Measurements from ENCODE around the gene F5. TPM values are rescaled to one million over a fixed set of nuclear protein-coding genes. Genes with fewer than 3 reads are reported as not detected.
A peak's percentile ranks its signal among the peaks of the same experiment; 100 is the strongest.

Gene F5
- total and polyA plus RNA-seq, 2 of the 13 experiments (the other 11 are each of a cell fraction or from before 2014, with no cell fraction given) = 38.3 to 64.0 TPM

DNA sequence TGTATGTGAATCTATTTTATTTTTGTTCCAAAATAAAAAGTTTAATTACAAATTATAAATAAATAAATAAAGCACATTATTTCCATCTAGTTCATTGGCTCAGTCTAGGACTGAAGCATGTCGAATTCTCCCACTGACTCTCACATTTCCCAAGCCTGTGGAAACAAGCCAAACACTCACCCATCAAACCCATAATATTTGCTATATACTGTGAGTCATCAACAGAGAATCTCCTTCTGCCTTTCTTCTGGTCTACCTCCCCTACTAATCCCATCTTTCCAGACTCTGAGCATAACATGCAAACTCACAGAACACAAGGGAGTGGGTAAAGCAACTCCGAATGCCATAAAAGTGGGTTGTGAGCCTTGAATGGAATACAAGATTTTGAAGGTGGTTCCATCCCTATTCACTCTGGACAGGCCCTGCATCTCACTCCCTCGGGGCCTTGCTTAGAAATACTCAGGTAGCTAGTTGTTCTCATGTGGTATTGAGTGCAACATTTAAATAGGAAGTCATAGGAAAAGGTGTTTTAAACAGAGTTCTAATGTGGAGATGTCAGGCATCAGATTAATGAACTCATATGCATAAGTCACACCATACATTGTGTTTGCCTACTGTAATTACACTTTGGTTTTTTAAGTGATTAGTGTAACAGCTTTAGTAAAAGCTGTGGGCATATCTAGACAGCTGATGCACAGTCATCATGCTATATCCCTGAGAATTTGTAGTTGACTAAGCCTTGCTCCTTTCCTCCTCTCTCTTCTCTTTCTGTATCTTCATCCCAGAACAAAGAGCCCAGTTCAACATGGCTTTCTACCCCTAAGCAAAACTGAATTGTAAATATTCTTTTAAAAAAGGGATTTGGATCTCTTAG lies 47.0 kb downstream of the F5 start:
- no peak; the same call in 2 of the 3 replicates for ATAC-seq
- 97% methylated on average over 3 of the region's 3 CpGs for WGBS (ENCODE audit: low lambda C conversion rate)
- Histone ChIP-seq H3K27me3 (ENCODE audit: control insufficient read depth in 1 of 2, insufficient read depth in 2 of 2, low read length in 2 of 2) (no peaks in the 10 kb centered on the region), H3K36me3 (replicated peaks in 1 of 2; ENCODE audit: control insufficient read depth in 1 of 2, insufficient read depth in 2 of 2, low read length in 2 of 2) (peaks cover 20 to 75% of the 10 kb centered on the region in 2 experiments), H4K20me1 (ENCODE audit: insufficient read depth, low read length) (no peaks in the 10 kb centered on the region), H3K9ac (ENCODE audit: insufficient read depth, low read depth, low read length) (no peak overlapping the region), H3K4me2 (ENCODE audit: low read depth, low read length) (no peak overlapping the region), H3K79me2 (ENCODE audit: insufficient read depth, low read length) (no peaks in the 10 kb centered on the region), H2AFZ (ENCODE audit: low read length) (no peak overlapping the region), H3K4me3 (replicated peaks in 1 of 3; ENCODE audit: insufficient read depth in 1 of 3, low read depth in 2 of 3, low read length in 3 of 3) (no peak overlapping the region), H3K27ac (ENCODE audit: extremely low read length, insufficient read depth, low read length) (no peak overlapping the region), H3K4me1 (ENCODE audit: insufficient read depth, low read length) (no peaks in the 10 kb centered on the region), H3K9me3 (ENCODE audit: low read length) (no peaks in the 10 kb centered on the region)
- no TSS peak for BruUV-seq (replicated peaks)
- FAIRE-seq = no peak
- peak; percentile 23 for DNase-seq (ENCODE audit: low spot score)
- TF ChIP-seq RBM22 (optimal IDR thresholded peaks at IDR 0.05; ENCODE audit: low read length) (peak; percentile 45), AGO2 (optimal IDR thresholded peaks at IDR 0.05; ENCODE audit: low read depth, low read length) (peak; percentile 16), NFKB2 (CRISPR knock-in tag; IDR thresholded peaks at IDR 0.05; ENCODE audit: borderline replicate concordance) (no peak)
- intact Hi-C loops (cut with micrococcal nuclease; ENCODE audit: unreplicated experiment) = no loop called here
- POLR2A ChIA-PET = no interaction called here
- in situ Hi-C loops (cut with HindIII; ENCODE audit: extremely low pct_ligation_motif_present, low pct_unique_long_range_greater_than_20kb) = no loop called here
- CTCF ChIA-PET (ENCODE audit: low intra/inter-chr PET ratio, low total read pairs) = no interaction called here

DNA sequence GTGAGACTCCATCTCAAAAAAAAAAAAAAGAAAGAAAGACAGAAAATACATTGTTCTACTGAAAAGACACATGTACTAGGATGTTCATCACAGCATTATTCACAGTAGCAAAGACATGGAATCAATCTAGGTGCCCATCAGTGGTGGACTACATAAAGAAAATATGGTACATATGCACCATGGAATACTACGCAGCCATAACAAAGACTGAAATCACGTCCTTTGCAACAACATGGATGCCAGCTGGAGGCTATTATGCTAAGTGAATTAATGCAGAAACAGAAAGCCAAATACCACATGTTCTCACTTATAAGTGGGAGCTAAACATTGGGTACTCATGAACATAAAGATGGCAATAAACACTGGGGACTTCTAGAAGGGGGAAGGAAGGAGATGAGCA lies 51.6 kb downstream of the F5 start:
- POLR2A ChIA-PET = no interaction called here
- 97% methylated on average over 2 of the region's 2 CpGs for WGBS (ENCODE audit: low lambda C conversion rate)
- no TSS peak for BruUV-seq (replicated peaks)

More for the DNA sequence above, 51.6 kb downstream of the F5 start:
- intact Hi-C loops (cut with micrococcal nuclease; ENCODE audit: unreplicated experiment) = no loop called here
- H3K36me3 ChIP-seq (replicated peaks in 1 of 2; ENCODE audit: control insufficient read depth in 1 of 2, insufficient read depth in 2 of 2, low read length in 2 of 2) = peaks cover 10 to 60% of the 10 kb centered on the region in 2 experiments
- no peak overlapping the region for H2AFZ ChIP-seq (ENCODE audit: low read length)
- H3K79me2 ChIP-seq (ENCODE audit: insufficient read depth, low read length) = no peaks in the 10 kb centered on the region
- no peak overlapping the region for H3K4me3 ChIP-seq (replicated peaks in 1 of 3; ENCODE audit: insufficient read depth in 1 of 3, low read depth in 2 of 3, low read length in 3 of 3)
- ATAC-seq = no peak
- DNase-seq (ENCODE audit: low spot score) = no peak
- H3K27me3 ChIP-seq (ENCODE audit: control insufficient read depth in 1 of 2, insufficient read depth in 2 of 2, low read length in 2 of 2) = no peaks in the 10 kb centered on the region
- no peak overlapping the region for H3K9ac ChIP-seq (ENCODE audit: insufficient read depth, low read depth, low read length)
- no peaks in the 10 kb centered on the region for H3K9me3 ChIP-seq (ENCODE audit: low read length)
- no peak overlapping the region for H3K27ac ChIP-seq (ENCODE audit: extremely low read length, insufficient read depth, low read length)
- CTCF ChIA-PET (ENCODE audit: low intra/inter-chr PET ratio, low total read pairs) = no interaction called here
- TF ChIP-seq ZFP1 (CRISPR knock-in tag; IDR thresholded peaks at IDR 0.05) (no peak), REL (CRISPR knock-in tag; conservative IDR thresholded peaks at IDR 0.05) (no peak), CCAR2 (optimal IDR thresholded peaks at IDR 0.05; ENCODE audit: low read depth, low read length) (no peak), SYNCRIP (IDR thresholded peaks at IDR 0.05; ENCODE audit: insufficient read depth, low read depth, low read length) (no peak), RORA (CRISPR knock-in tag; IDR thresholded peaks at IDR 0.05) (no peak), ZBTB21 (CRISPR knock-in tag; IDR thresholded peaks at IDR 0.05) (no peak)
- TF ChIP-seq, protein P1, sequence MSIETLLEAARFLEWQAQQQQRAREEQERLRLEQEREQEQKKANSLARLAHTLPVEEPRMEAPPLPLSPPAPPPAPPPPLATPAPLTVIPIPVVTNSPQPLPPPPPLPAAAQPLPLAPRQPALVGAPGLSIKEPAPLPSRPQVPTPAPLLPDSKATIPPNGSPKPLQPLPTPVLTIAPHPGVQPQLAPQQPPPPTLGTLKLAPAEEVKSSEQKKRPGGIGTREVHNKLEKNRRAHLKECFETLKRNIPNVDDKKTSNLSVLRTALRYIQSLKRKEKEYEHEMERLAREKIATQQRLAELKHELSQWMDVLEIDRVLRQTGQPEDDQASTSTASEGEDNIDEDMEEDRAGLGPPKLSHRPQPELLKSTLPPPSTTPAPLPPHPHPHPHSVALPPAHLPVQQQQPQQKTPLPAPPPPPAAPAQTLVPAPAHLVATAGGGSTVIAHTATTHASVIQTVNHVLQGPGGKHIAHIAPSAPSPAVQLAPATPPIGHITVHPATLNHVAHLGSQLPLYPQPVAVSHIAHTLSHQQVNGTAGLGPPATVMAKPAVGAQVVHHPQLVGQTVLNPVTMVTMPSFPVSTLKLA (IDR thresholded peaks at IDR 0.05) = no peak
- TF ChIP-seq, protein P2, sequence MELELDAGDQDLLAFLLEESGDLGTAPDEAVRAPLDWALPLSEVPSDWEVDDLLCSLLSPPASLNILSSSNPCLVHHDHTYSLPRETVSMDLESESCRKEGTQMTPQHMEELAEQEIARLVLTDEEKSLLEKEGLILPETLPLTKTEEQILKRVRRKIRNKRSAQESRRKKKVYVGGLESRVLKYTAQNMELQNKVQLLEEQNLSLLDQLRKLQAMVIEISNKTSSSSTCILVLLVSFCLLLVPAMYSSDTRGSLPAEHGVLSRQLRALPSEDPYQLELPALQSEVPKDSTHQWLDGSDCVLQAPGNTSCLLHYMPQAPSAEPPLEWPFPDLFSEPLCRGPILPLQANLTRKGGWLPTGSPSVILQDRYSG (CRISPR knock-in tag; IDR thresholded peaks at IDR 0.05) = no peak
- FAIRE-seq = no peak
- no peaks in the 10 kb centered on the region for H3K4me1 ChIP-seq (ENCODE audit: insufficient read depth, low read length)
- no peak overlapping the region for H3K4me2 ChIP-seq (ENCODE audit: low read depth, low read length)
- H4K20me1 ChIP-seq (ENCODE audit: insufficient read depth, low read length) = no peaks in the 10 kb centered on the region; the same call in 1 of the 2 replicates
- in situ Hi-C loops (cut with HindIII; ENCODE audit: extremely low pct_ligation_motif_present, low pct_unique_long_range_greater_than_20kb) = no loop called here

All from HepG2 (cell line).